Fibroblast of skin of abdomen (primary cell): ENCODE results near the gene ACSS1.

ENCODE experiments used
- DNase-seq: peaks from one replicate; pipeline ENCODE4 v3.0.0-alpha.2; 2013

ACSS1 gene

GRCh38 chr20:24970030-24970553 is 87.8 kb downstream of the ACSS1 start:
- DNase-seq: no peak

- DNase-seq: no peak
These were observed 88.5 kb downstream of the ACSS1 start for GRCh38 chr20:24969186-24970029.

GRCh38 chr20:24968278-24968800 is 89.6 kb downstream of the ACSS1 start:
- DNase-seq: no peak

- DNase-seq: no peak
These were observed 91.5 kb downstream of the ACSS1 start for GRCh38 chr20:24966317-24967012.

GRCh38 chr20:24965065-24965919 is 92.6 kb downstream of the ACSS1 start:
- DNase-seq: no peak

GRCh38 chr20:24964506-24964840 is 93.5 kb downstream of the ACSS1 start:
- DNase-seq: no peak

- DNase-seq: no peak
These were observed 94.0 kb downstream of the ACSS1 start for GRCh38 chr20:24963672-24964505.

- DNase-seq: no peak
These were observed 95.4 kb downstream of the ACSS1 start for GRCh38 chr20:24962510-24962909.

GRCh38 chr20:24962182-24962492 is 95.8 kb downstream of the ACSS1 start:
- DNase-seq: no peak

GRCh38 chr20:24961384-24962181 is 96.4 kb downstream of the ACSS1 start:
- DNase-seq: no peak

GRCh38 chr20:24960861-24961260 is 97.1 kb downstream of the ACSS1 start:
- no peak for DNase-seq

- no peak for DNase-seq
These were observed 97.6 kb downstream of the ACSS1 start for GRCh38 chr20:24960302-24960801.

GRCh38 chr20:24959591-24960301 is 98.2 kb downstream of the ACSS1 start:
- DNase-seq: no peak

GRCh38 chr20:24958506-24959385 is 99.2 kb downstream of the ACSS1 start:
- DNase-seq: no peak

GRCh38 chr20:24957326-24958016 is 100.5 kb downstream of the ACSS1 start:
- DNase-seq: no peak
